ENCODE measurements around the gene APOL1. TPM values are rescaled to one million over a fixed set of nuclear protein-coding genes. Genes with fewer than 3 reads are reported as not detected.
A peak's percentile ranks its signal among the peaks of the same experiment; 100 is the strongest.
"Not testable (repeated sequence)": the region's sequence is repeated elsewhere in the genome, so short reads cannot be mapped to it uniquely, and the experiment has no call there.

APOL1 gene
- polyA plus RNA-seq, 2 of the 4 experiments (the other 2 are of a cell fraction): 2.0 to 6.5 TPM

- FAIRE-seq (no peak), DNase-seq (ENCODE audit: low read depth in 1 of 2, low spot score in 1 of 2) (no peak), ATAC-seq (no peak)
- WGBS (ENCODE audit: missing lambda C conversion rate): 90% methylated on average over 4 of the region's 4 CpGs
- no peaks in the 10 kb centered on the region for H3K9me3 ChIP-seq
- no peak overlapping the region for H3K4me2 ChIP-seq
- no peaks in the 10 kb centered on the region for H3K4me1 ChIP-seq
- POLR2A ChIA-PET: no interaction called here
- no peak overlapping the region for H3K4me3 ChIP-seq
- no peak overlapping the region for H3K27ac ChIP-seq
- CTCF ChIA-PET: interaction anchor here (1.1 to 2.2 kb wide), 2 partner anchors 10 to 14 kb away, joined by 3 to 6 read pairs; partner anchors contain the start of gene APOL1
- TF ChIP-seq JUNB (IDR thresholded peaks at IDR 0.05) (no peak), HOXB13 (CRISPR knock-in tag; IDR thresholded peaks at IDR 0.05; ENCODE audit: low read depth) (no peak), ELK1 (IDR thresholded peaks at IDR 0.05; ENCODE audit: low read depth, low read length) (no peak), HOXB5 (CRISPR knock-in tag; IDR thresholded peaks at IDR 0.05) (no peak), HDAC2 (IDR thresholded peaks at IDR 0.05) (no peak), TP53 (CRISPR knock-in tag; IDR thresholded peaks at IDR 0.05) (no peak), HOXA7 (CRISPR knock-in tag; IDR thresholded peaks at IDR 0.05) (no peak), HEYL (CRISPR knock-in tag; IDR thresholded peaks at IDR 0.05) (no peak)
Observed at GRCh38 chr22:36267058-36267457, 14.1 kb downstream of the APOL1 start.

- H3K9me3 ChIP-seq: no peaks in the 10 kb centered on the region
- CTCF ChIA-PET: interaction anchor here (1.0 to 2.2 kb wide), 4 partner anchors 10 to 70 kb away, joined by 3 to 6 read pairs (median 3); partner anchors contain the start of gene APOL1
- POLR2A ChIA-PET: no interaction called here
- FAIRE-seq: no peak
- H3K4me1 ChIP-seq: no peaks in the 10 kb centered on the region
- no peak overlapping the region for H3K4me2 ChIP-seq
- 75% methylated on average over 11 of the region's 11 CpGs for WGBS (ENCODE audit: missing lambda C conversion rate)
- TF ChIP-seq GATA3 (IDR thresholded peaks at IDR 0.05; ENCODE audit: borderline replicate concordance) (no peak), JUNB (IDR thresholded peaks at IDR 0.05) (no peak), KDM5A (IDR thresholded peaks at IDR 0.05) (no peak), POLR2A (IDR thresholded peaks at IDR 0.05; ENCODE audit: low read length) (no peak), RCOR1 (IDR thresholded peaks at IDR 0.05; ENCODE audit: low read depth, low read length) (no peak), ZC3H11A (IDR thresholded peaks at IDR 0.05) (no peak)
- no peak for DNase-seq (ENCODE audit: low read depth in 1 of 2, low spot score in 1 of 2)
- no peak overlapping the region for H3K27ac ChIP-seq
- H3K4me3 ChIP-seq: no peak overlapping the region
- ATAC-seq: peak in 1 of 2 experiments; percentile 30; a peak in 1 of 6 replicates
Observed at GRCh38 chr22:36267896-36268485, 15.1 kb downstream of the APOL1 start.

- FAIRE-seq; POLR2A ChIA-PET; H3K27ac ChIP-seq; ATAC-seq; H3K4me3 ChIP-seq; H3K4me1 ChIP-seq; H3K9me3 ChIP-seq; DNase-seq (ENCODE audit: low read depth in 1 of 2, low spot score in 1 of 2); H3K4me2 ChIP-seq: not testable (repeated sequence)
- CTCF ChIA-PET: interaction anchor here (0.6 to 2.2 kb wide), 4 partner anchors 15 to 76 kb away, joined by 3 to 7 read pairs (median 3); no protein-coding TSS in a partner anchor
- 78% methylated on average over 3 of the region's 7 CpGs for WGBS (ENCODE audit: missing lambda C conversion rate)
Observed at GRCh38 chr22:36271231-36271630, 18.3 kb downstream of the APOL1 start.

GRCh38 chr22:36271951-36272350 lies 19.0 kb downstream of the APOL1 start:
- not testable (repeated sequence) for H3K4me1 ChIP-seq; H3K27ac ChIP-seq; ATAC-seq; H3K9me3 ChIP-seq; DNase-seq (ENCODE audit: low read depth in 1 of 2, low spot score in 1 of 2); H3K4me2 ChIP-seq; FAIRE-seq; H3K4me3 ChIP-seq
- ChIA-PET POLR2A (interaction anchor here (0.7 kb wide), 1 partner anchor 75 kb away, joined by 6 read pairs; no protein-coding TSS in a partner anchor), CTCF (interaction anchor here (0.6 to 2.2 kb wide), 4 partner anchors 14 to 77 kb away, joined by 3 to 7 read pairs (median 4); no protein-coding TSS in a partner anchor)
- 68% methylated on average over 5 of the region's 5 CpGs for WGBS (ENCODE audit: missing lambda C conversion rate)

GRCh38 chr22:36274531-36274930 lies 21.6 kb downstream of the APOL1 start:
- Histone ChIP-seq H3K4me1 (0 out of 3 replicates have a peak, but pooled peaks cover 2% of the 10 kb centered on the region), H3K27ac (no peak overlapping the region), H3K9me3 (no peaks in the 10 kb centered on the region), H3K4me3 (no peak overlapping the region), H3K4me2 (no peak overlapping the region)
- DNase-seq (ENCODE audit: low read depth in 1 of 2, low spot score in 1 of 2): no peak
- no peak for ATAC-seq
- no peak for TF ChIP-seq MAFK (IDR thresholded peaks at IDR 0.05; ENCODE audit: partially characterized antibody)
- no peak for TF ChIP-seq CEBPB (IDR thresholded peaks at IDR 0.05)
- TF ChIP-seq ZNF302 (CRISPR knock-in tag; IDR thresholded peaks at IDR 0.05): no peak
- no peak for TF ChIP-seq RNF2 (IDR thresholded peaks at IDR 0.05; ENCODE audit: borderline replicate concordance, low read depth)
- TF ChIP-seq, protein P1, sequence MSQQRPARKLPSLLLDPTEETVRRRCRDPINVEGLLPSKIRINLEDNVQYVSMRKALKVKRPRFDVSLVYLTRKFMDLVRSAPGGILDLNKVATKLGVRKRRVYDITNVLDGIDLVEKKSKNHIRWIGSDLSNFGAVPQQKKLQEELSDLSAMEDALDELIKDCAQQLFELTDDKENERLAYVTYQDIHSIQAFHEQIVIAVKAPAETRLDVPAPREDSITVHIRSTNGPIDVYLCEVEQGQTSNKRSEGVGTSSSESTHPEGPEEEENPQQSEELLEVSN (IDR thresholded peaks at IDR 0.05; ENCODE audit: borderline replicate concordance, low read depth): no peak
- TF ChIP-seq MAZ (IDR thresholded peaks at IDR 0.05; ENCODE audit: borderline replicate concordance, low read depth, low read length): no peak
- no peak for TF ChIP-seq SMC3 (IDR thresholded peaks at IDR 0.05)
- no peak for TF ChIP-seq HEYL (CRISPR knock-in tag; IDR thresholded peaks at IDR 0.05)
- TF ChIP-seq FOXS1 (CRISPR knock-in tag; IDR thresholded peaks at IDR 0.05): no peak
- no peak for TF ChIP-seq PHF8 (IDR thresholded peaks at IDR 0.05; ENCODE audit: borderline replicate concordance, low read depth)
- POLR2A ChIA-PET: no interaction called here
- WGBS (ENCODE audit: missing lambda C conversion rate): 88% methylated on average over 5 of the region's 5 CpGs
- no peak for FAIRE-seq
- CTCF ChIA-PET: interaction anchor here (4.2 kb wide), 1 partner anchor 13 kb away, joined by 27 read pairs; no protein-coding TSS in a partner anchor
